ENCODE results near the gene RNF223. TPM values are rescaled to one million over a fixed set of nuclear protein-coding genes. Genes with fewer than 3 reads are reported as not detected.

The RNF223 gene
- not detected in 2 replicates for total RNA-seq

GRCh38 chr1:1073743-1074587 lies at the start of gene RNF223:
TSS of gene RNF223 (minus strand) at chr1:1074306. CDS start at chr1:1072566, 1,740 bp downstream.
- intact Hi-C loops (cut with micrococcal nuclease), result no loop called here

GRCh38 chr1:1122981-1123480 lies 48.9 kb upstream of the RNF223 start:
- intact Hi-C loops (cut with micrococcal nuclease), result loop anchor here (1.0 kb wide), 3 partner anchors 108 to 167 kb away; no protein-coding TSS in a partner anchor

GRCh38 chr1:1122078-1122811 lies 48.1 kb upstream of the RNF223 start:
- intact Hi-C loops (cut with micrococcal nuclease), result loop anchor here (1.0 kb wide), 3 partner anchors 109 to 168 kb away; no protein-coding TSS in a partner anchor

GRCh38 chr1:1121611-1122077 lies 47.5 kb upstream of the RNF223 start:
- intact Hi-C loops (cut with micrococcal nuclease), result loop anchor here (1.0 kb wide), 3 partner anchors 110 to 169 kb away; no protein-coding TSS in a partner anchor

GRCh38 chr1:1120866-1121591 lies 46.9 kb upstream of the RNF223 start:
- intact Hi-C loops (cut with micrococcal nuclease), result no loop called here

- intact Hi-C loops (cut with micrococcal nuclease), result no loop called here
Observed at GRCh38 chr1:1120096-1120495, 46.0 kb upstream of the RNF223 start.

GRCh38 chr1:1119272-1119890 lies 45.3 kb upstream of the RNF223 start:
- intact Hi-C loops (cut with micrococcal nuclease), result loop anchor here (10.0 kb wide), 1 partner anchor 1405 kb away; the partner anchor contains the start of gene PANK4

- intact Hi-C loops (cut with micrococcal nuclease), result loop anchor here (10.0 kb wide), 1 partner anchor 1406 kb away; the partner anchor contains the start of gene PANK4
Observed at GRCh38 chr1:1118876-1119220, 44.7 kb upstream of the RNF223 start.

- intact Hi-C loops (cut with micrococcal nuclease), result loop anchor here (10.0 kb wide), 1 partner anchor 1407 kb away; the partner anchor contains the start of gene PANK4
Observed at GRCh38 chr1:1118011-1118875, 44.1 kb upstream of the RNF223 start.

- intact Hi-C loops (cut with micrococcal nuclease), result loop anchor here (2.0 to 10.0 kb wide), 4 partner anchors 85 to 1407 kb away; partner anchors contain the start of genes CCNL2 and PANK4
Observed at GRCh38 chr1:1117469-1117831, 43.3 kb upstream of the RNF223 start.

- intact Hi-C loops (cut with micrococcal nuclease), result loop anchor here (1.0 to 10.0 kb wide), 14 partner anchors 18 to 1408 kb away; partner anchors contain the start of genes AURKAIP1, CCNL2, CPTP and INTS11
Observed at GRCh38 chr1:1116701-1117468, 42.8 kb upstream of the RNF223 start.

GRCh38 chr1:1115786-1116700 lies 41.9 kb upstream of the RNF223 start, which contains the start of gene C1orf159:
TSS of gene C1orf159 (minus strand) at chr1:1116089. CDS start at chr1:1091543, 24,546 bp downstream.
- intact Hi-C loops (cut with micrococcal nuclease), result loop anchor here (1.0 to 10.0 kb wide), 14 partner anchors 17 to 1409 kb away; partner anchors contain the start of genes AURKAIP1, CCNL2, CPTP and INTS11

GRCh38 chr1:1115136-1115785 lies 41.2 kb upstream of the RNF223 start:
- intact Hi-C loops (cut with micrococcal nuclease), result loop anchor here (10.0 kb wide), 1 partner anchor 1410 kb away; the partner anchor contains the start of gene PANK4

- intact Hi-C loops (cut with micrococcal nuclease), result loop anchor here (10.0 kb wide), 1 partner anchor 1410 kb away; the partner anchor contains the start of gene PANK4
Observed at GRCh38 chr1:1114431-1114830, 40.3 kb upstream of the RNF223 start.

- intact Hi-C loops (cut with micrococcal nuclease), result loop anchor here (10.0 kb wide), 1 partner anchor 1412 kb away; the partner anchor contains the start of gene PANK4
Observed at GRCh38 chr1:1112237-1112985, 38.3 kb upstream of the RNF223 start.
